ENCODE measurements around the gene SLIT3.

The SLIT3 gene

GRCh38 chr5:169094586-169095409 is 206.1 kb downstream of the SLIT3 start:
- no peak overlapping the region for H3K27ac Mint-ChIP-seq
- H3K27me3 Mint-ChIP-seq: no peaks in the 10 kb centered on the region

GRCh38 chr5:169091396-169091980 is 209.5 kb downstream of the SLIT3 start:
- H3K9me3 Mint-ChIP-seq: peaks cover 6% of the 10 kb centered on the region
- H3K27ac Mint-ChIP-seq: no peak overlapping the region
- H3K4me3 Mint-ChIP-seq: no peak overlapping the region
- intact Hi-C loops (cut with micrococcal nuclease): no loop called here
- no peaks in the 10 kb centered on the region for H3K4me1 Mint-ChIP-seq (ENCODE audit: low read depth)
- H3K27me3 Mint-ChIP-seq: no peaks in the 10 kb centered on the region
- no peaks in the 10 kb centered on the region for H3K36me3 Mint-ChIP-seq (ENCODE audit: low read depth)

More at GRCh38 chr5:169094586-169095409, 206.1 kb downstream of the SLIT3 start:
- intact Hi-C loops (cut with micrococcal nuclease): no loop called here
- Mint-ChIP-seq H3K36me3 (ENCODE audit: low read depth) (no peaks in the 10 kb centered on the region), H3K4me3 (no peak overlapping the region), H3K9me3 (peaks cover 6% of the 10 kb centered on the region), H3K4me1 (ENCODE audit: low read depth) (no peaks in the 10 kb centered on the region)

GRCh38 chr5:169089343-169089742 is 211.6 kb downstream of the SLIT3 start:
- Mint-ChIP-seq H3K4me3 (no peak overlapping the region), H3K36me3 (ENCODE audit: low read depth) (no peaks in the 10 kb centered on the region), H3K27ac (no peak overlapping the region), H3K4me1 (ENCODE audit: low read depth) (no peaks in the 10 kb centered on the region), H3K27me3 (no peaks in the 10 kb centered on the region), H3K9me3 (peaks cover 6% of the 10 kb centered on the region)
- intact Hi-C loops (cut with micrococcal nuclease): no loop called here

- Mint-ChIP-seq H3K27ac (no peak overlapping the region), H3K4me1 (ENCODE audit: low read depth) (no peaks in the 10 kb centered on the region), H3K9me3 (peaks cover 6% of the 10 kb centered on the region), H3K36me3 (ENCODE audit: low read depth) (no peaks in the 10 kb centered on the region), H3K4me3 (no peak overlapping the region), H3K27me3 (no peaks in the 10 kb centered on the region)
- intact Hi-C loops (cut with micrococcal nuclease): no loop called here
Observed at GRCh38 chr5:169088028-169088725, 212.8 kb downstream of the SLIT3 start.

- no peak overlapping the region for H3K4me3 Mint-ChIP-seq
- H3K27me3 Mint-ChIP-seq: no peaks in the 10 kb centered on the region
- intact Hi-C loops (cut with micrococcal nuclease): no loop called here
- H3K36me3 Mint-ChIP-seq (ENCODE audit: low read depth): no peaks in the 10 kb centered on the region
- H3K27ac Mint-ChIP-seq: no peak overlapping the region
- H3K4me1 Mint-ChIP-seq (ENCODE audit: low read depth): no peaks in the 10 kb centered on the region
- peaks cover 6% of the 10 kb centered on the region for H3K9me3 Mint-ChIP-seq
Observed at GRCh38 chr5:169085636-169086035, 215.3 kb downstream of the SLIT3 start.

- no peaks in the 10 kb centered on the region for H3K4me1 Mint-ChIP-seq (ENCODE audit: low read depth)
- H3K9me3 Mint-ChIP-seq: peaks cover 2% of the 10 kb centered on the region
- no peak overlapping the region for H3K4me3 Mint-ChIP-seq
- intact Hi-C loops (cut with micrococcal nuclease): no loop called here
- H3K27me3 Mint-ChIP-seq: no peaks in the 10 kb centered on the region
- no peaks in the 10 kb centered on the region for H3K36me3 Mint-ChIP-seq (ENCODE audit: low read depth)
- H3K27ac Mint-ChIP-seq: no peak overlapping the region
Observed at GRCh38 chr5:169085212-169085611, 215.7 kb downstream of the SLIT3 start.

- no peak overlapping the region for H3K27ac Mint-ChIP-seq
- no peaks in the 10 kb centered on the region for H3K36me3 Mint-ChIP-seq (ENCODE audit: low read depth)
- H3K27me3 Mint-ChIP-seq: no peaks in the 10 kb centered on the region
- H3K4me3 Mint-ChIP-seq: no peak overlapping the region
- intact Hi-C loops (cut with micrococcal nuclease): no loop called here
- H3K4me1 Mint-ChIP-seq (ENCODE audit: low read depth): no peaks in the 10 kb centered on the region
- no peaks in the 10 kb centered on the region for H3K9me3 Mint-ChIP-seq
Observed at GRCh38 chr5:169084775-169085174, 216.2 kb downstream of the SLIT3 start.

GRCh38 chr5:169083394-169084018 is 217.4 kb downstream of the SLIT3 start:
- no peak overlapping the region for H3K4me3 Mint-ChIP-seq
- no peak overlapping the region for H3K27ac Mint-ChIP-seq
- H3K27me3 Mint-ChIP-seq: no peaks in the 10 kb centered on the region
- no peaks in the 10 kb centered on the region for H3K36me3 Mint-ChIP-seq (ENCODE audit: low read depth)
- intact Hi-C loops (cut with micrococcal nuclease): no loop called here
- no peaks in the 10 kb centered on the region for H3K4me1 Mint-ChIP-seq (ENCODE audit: low read depth)
- no peaks in the 10 kb centered on the region for H3K9me3 Mint-ChIP-seq

GRCh38 chr5:169081000-169081724 is 219.8 kb downstream of the SLIT3 start:
- intact Hi-C loops (cut with micrococcal nuclease): no loop called here
- Mint-ChIP-seq H3K27ac (no peak overlapping the region), H3K4me3 (no peak overlapping the region), H3K4me1 (ENCODE audit: low read depth) (no peaks in the 10 kb centered on the region), H3K36me3 (ENCODE audit: low read depth) (no peaks in the 10 kb centered on the region), H3K27me3 (no peaks in the 10 kb centered on the region), H3K9me3 (no peaks in the 10 kb centered on the region)

GRCh38 chr5:169080448-169080911 is 220.5 kb downstream of the SLIT3 start:
- Mint-ChIP-seq H3K9me3 (no peaks in the 10 kb centered on the region), H3K4me1 (ENCODE audit: low read depth) (no peaks in the 10 kb centered on the region), H3K4me3 (no peak overlapping the region), H3K27ac (no peak overlapping the region), H3K27me3 (no peaks in the 10 kb centered on the region), H3K36me3 (ENCODE audit: low read depth) (no peaks in the 10 kb centered on the region)
- intact Hi-C loops (cut with micrococcal nuclease): no loop called here

GRCh38 chr5:169079697-169080096 is 221.2 kb downstream of the SLIT3 start:
- Mint-ChIP-seq H3K27me3 (no peaks in the 10 kb centered on the region), H3K27ac (no peak overlapping the region), H3K36me3 (ENCODE audit: low read depth) (no peaks in the 10 kb centered on the region), H3K4me3 (no peak overlapping the region), H3K4me1 (ENCODE audit: low read depth) (no peaks in the 10 kb centered on the region), H3K9me3 (no peaks in the 10 kb centered on the region)
- intact Hi-C loops (cut with micrococcal nuclease): no loop called here

GRCh38 chr5:169074839-169075238 is 226.1 kb downstream of the SLIT3 start:
- Mint-ChIP-seq H3K27ac (no peak overlapping the region), H3K4me3 (no peak overlapping the region), H3K9me3 (no peaks in the 10 kb centered on the region), H3K36me3 (ENCODE audit: low read depth) (no peaks in the 10 kb centered on the region), H3K4me1 (ENCODE audit: low read depth) (no peaks in the 10 kb centered on the region), H3K27me3 (no peaks in the 10 kb centered on the region)
- intact Hi-C loops (cut with micrococcal nuclease): no loop called here

GRCh38 chr5:169072233-169072632 is 228.7 kb downstream of the SLIT3 start:
- intact Hi-C loops (cut with micrococcal nuclease): no loop called here
- no peaks in the 10 kb centered on the region for H3K4me1 Mint-ChIP-seq (ENCODE audit: low read depth)
- no peaks in the 10 kb centered on the region for H3K36me3 Mint-ChIP-seq (ENCODE audit: low read depth)
- no peaks in the 10 kb centered on the region for H3K27me3 Mint-ChIP-seq
- H3K4me3 Mint-ChIP-seq: no peak overlapping the region
- H3K9me3 Mint-ChIP-seq: no peaks in the 10 kb centered on the region
- H3K27ac Mint-ChIP-seq: no peak overlapping the region
